Muscle of back (tissue), 11 donors: ENCODE data around the gene CYTH2. TPM values are rescaled to one million over a fixed set of nuclear protein-coding genes. Genes with fewer than 3 reads are reported as not detected.

Experiments used
- DNase-seq, 3 donors: peaks; one replicate each; pipeline versions ENCODE4 v3.0.0 to v3.0.0-alpha.2; 2013
- polyA plus RNA-seq, 10 donors: library from polyadenylated mRNA; unstranded; fragments of 120-200 nt; gene quantifications; one replicate each; pipeline ENCODE4 v1.2.1, GENCODE V29; 2013; ENCODE audit not compliant: insufficient read length in 10 of 10

CYTH2 gene
- polyA plus RNA-seq, 10 donors = 34.8 to 52.0 (median 40.0) TPM

DNA sequence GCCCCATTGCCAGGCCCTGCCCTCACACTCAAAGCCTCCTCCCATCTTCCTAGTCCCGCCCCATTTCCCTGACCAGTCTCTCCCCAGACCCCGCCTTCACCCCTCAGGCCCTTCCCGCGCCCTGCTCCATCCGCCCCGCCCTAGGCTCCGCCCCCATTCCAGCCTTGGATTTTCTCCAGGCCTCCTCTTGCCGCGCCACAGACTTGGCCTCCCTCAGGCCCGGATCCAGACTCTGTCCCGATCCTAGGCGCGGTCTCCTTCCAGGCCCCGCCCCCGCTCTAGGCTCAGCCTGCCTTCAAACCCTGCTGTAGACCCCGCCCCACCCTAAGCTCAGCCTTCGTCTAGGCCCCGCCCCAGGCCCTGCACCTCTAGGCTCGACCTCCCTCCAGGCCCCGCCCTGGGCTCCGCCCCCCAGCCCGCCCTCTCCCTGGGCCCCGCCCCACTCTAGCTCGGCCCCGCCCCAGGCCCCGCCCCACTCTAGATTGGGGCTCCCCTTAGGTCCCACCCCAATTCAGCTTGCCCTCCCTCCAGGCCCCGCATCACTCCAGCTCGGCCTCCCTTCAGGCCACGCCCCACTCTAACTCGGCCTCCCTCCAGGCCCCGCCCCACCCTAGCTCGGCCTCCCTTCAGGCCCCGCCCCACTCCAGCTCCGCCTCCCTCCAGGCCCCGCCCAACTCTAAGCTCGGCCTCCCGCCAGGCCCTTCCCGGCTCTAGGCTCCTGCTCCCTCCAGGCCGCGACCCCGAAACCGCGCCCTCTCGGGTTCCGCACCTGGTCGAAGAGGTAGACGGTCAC lies 24.0 kb downstream of the CYTH2 start:
- peak; percentile 86 to 91 (median 91) for DNase-seq

- no peak for DNase-seq
Observed at GRCh38 chr19:48493718-48494401, 24.7 kb downstream of the CYTH2 start.

GRCh38 chr19:48495396-48495795 lies 26.2 kb downstream of the CYTH2 start:
- DNase-seq = no peak

DNA sequence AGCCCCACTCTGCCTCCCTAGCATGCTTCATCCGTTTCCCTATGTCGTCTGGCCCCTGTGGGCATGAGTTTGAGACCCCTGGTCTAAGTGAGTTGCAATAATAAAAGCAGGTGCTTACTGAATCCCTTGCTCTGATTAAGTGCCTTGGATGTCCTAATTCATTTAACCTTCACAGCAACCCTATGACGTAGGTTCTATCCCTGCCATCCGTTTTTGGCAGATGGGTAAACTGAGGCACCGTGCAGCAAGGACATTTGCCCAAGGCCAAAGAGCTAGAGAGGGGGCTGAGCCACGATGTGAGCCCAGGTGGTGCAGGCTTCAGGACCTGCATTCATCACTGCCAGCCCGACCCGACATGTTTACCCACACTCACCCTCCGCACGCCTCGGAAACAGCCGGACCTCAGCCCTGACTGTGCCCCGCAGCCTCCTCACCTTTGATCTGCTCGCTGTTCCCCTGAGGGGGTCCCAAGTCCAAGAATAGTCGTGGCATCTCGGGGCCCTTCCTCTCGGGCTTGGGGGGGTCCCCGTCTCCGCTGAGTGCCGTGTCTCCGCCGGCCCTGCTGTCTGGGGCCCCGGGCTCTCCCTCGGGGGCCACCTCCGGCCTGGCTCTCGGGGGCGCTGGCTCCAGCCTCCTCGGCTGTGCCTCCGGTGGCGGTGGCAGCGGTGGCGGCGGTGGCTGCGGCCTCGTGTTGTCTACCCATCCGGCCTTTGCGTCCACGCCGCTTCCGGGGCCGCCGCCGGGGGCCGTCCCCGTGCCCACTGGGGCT lies 28.0 kb downstream of the CYTH2 start:
- DNase-seq = no peak

DNA sequence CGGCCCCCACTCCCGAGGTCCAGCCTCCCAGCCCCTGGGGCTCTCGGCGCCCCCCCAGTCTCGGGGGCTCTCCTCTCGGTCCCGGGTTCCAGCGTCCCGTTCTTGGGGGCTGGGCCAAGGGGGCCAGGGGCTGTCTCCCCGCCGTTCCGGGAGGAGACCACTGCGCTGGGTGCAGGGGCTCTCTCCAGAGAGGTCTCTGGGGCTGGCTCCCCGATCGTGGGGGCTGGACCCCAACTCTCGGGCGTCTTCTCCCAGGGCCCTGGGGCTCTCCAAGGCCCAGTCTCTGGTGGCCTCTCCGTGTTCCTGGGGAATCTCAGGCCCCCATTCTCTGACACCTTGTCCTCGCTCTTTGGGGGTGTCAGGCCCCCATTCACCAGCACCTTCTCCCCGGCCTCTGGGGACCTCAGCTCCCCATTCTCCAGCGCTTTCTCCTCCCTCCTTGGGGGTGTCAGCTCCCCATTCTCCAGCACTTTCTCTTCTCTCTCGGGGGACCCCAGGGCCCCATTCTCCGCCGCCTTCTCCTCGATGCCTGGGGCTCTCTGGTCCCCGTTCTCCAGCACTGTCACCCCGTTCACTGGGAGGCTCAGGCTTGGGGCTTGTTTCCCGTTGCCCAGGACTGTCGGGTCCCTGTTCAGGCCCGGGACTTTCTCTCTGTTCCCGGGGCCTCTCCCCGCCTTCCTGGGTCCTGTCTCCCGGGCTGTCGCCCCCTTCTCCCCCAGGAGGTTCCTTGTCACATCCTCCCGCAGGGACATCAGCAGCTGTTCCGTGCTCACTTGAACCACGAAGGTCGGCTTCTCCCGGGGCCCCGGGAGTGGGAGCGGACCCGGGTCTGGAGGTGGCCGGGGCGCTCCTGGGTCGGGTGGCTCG lies 28.8 kb downstream of the CYTH2 start:
- DNase-seq = peak in 1 of 3 donors; percentile 1

DNA sequence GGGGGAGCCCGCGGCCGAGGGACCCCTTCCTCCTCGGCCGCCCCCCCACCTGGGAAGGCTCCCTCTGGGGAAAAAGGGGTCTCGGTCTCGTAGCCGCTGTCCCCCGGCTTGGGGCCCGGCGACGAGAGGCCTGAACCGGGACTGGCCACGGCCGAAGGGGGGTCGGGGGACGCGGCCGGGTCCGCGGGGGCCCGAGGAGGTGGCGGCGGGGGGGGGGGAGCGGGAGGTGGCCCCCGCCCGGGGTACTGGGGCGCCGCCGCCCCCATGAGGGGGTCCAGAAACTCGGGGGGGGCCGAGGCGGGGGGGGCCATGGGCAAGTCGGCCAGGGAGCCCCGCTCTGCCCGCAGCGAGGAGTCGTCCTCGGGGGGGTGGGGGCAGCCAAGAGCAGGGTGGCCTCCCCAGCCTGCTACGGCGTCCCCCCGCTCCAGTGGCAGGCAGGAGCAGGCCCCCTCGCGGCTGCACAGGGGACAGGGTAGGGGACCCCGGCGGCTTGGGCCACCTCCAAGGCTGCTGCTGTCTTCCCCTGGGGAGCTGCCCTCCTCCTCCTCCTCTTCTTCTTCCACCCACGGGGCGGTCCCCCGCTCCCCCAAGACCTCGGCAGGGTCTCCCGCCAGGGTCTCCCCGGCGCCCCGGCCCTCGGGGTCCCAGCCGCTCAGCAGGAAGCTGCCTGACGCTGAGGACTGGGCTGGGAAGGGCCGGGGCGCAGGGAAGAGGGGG lies 29.6 kb downstream of the CYTH2 start:
- DNase-seq = no peak

- peak in 1 of 3 donors; percentile 9 for DNase-seq
Observed at GRCh38 chr19:48499316-48500090, 30.3 kb downstream of the CYTH2 start.

DNA sequence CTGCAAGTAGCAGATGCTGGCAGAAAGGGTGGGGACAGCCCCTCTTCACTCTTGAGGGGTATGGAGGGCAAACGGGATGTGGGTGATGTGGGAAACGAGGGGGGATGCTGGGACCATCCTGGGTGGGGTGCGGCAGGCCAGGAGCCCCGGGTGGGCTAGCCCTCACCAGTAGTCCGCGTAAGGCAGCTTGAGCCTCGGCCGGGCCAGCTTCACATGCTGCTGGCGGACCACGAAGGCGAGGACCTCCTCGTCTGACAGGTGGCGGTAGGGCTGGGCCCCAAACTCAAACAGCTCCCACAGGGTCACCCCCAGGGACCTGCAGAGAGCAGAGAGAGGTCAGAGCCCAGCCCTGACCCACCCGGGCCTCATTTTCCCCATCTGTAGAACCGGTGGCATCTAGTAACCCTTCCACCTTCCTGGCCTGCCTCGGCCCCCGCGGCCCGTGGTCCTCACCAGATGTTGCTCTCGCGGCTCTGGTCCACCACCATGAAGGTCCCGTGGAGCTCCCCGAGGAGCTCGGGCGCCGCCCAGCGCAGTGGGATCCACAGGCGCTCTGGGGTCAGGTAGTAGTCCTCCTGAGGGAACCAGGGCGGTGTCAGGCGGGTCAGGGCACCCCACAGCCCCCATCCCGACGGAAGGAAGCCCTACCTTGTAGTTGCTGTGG lies 31.8 kb downstream of the CYTH2 start:
- DNase-seq = no peak

DNA sequence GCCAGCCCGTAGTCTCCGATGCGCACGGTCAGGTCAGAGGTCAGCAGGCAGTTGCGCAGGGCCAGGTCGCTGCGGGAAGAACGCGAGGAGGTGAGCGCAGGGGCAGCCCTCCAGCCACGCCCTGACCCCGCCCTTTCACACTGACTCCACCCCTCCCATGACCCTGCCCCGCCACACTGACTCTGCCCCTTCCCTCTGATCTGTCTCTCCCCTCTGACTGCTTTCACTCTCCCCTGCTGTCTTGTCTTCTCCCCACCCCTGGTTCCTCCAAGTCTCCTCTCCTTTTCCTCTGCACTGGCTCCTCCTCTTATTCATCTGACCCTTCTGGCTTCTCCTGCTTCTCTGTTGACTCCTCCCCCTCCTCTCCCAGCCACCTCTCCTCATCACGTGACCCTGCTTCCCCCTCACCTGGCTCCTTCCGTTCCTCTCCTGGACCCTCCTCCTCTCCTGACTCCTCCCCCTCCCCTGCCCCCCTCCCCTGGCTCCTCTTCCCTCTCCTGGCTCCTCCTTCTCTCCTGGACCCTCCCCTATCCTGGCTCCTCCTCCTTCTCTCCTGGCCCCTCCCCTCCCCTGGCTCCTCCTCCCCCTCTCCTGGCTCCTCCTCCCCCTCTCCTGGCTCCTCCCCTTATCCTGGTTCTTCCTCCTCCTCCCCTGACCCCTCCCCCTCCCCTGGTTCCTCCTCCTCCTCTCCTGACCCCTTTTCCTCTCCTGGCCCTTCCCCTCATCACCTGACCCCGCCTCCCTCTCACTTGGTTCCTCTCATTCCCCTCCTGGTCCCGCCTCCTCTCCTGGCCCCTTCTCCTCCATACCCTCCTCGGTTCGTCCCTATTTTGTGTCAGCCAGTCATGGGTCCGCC lies 32.6 kb downstream of the CYTH2 start:
- peak in 1 of 3 donors; percentile 29 for DNase-seq

DNA sequence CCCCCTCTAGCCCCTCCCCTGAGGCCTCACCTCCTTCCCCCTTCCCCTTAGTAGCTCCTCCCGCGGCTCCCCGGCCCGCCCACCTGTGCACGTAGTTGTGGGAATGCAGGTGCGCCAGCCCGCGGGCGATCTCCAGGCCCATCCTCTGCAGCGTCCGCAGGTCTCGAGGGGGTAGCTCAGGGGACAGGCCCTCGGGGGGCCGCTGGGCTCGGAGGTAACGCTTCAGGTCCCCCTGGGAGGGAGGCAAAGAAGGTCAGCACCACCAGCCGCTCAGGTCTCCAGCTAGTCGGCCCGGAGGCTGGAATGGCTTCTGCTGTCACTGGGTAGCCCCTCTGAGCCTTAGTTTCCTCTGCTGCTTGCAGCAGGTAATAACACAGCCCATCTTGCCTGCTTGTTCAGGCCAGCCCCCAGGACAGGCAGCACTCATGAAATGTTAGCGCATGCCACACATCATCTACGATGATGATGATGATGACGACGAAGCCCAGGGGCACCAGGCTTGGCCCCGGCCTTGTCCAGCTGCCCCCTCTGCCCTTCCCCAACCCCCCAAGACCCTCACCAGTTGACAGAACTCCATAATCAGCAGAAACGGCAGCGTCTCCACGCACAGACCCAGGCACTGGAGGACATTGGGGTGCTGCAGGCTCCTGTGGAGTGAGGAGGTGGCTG lies 33.3 kb downstream of the CYTH2 start:
- DNase-seq = peak in 1 of 3 donors; percentile 3

DNA sequence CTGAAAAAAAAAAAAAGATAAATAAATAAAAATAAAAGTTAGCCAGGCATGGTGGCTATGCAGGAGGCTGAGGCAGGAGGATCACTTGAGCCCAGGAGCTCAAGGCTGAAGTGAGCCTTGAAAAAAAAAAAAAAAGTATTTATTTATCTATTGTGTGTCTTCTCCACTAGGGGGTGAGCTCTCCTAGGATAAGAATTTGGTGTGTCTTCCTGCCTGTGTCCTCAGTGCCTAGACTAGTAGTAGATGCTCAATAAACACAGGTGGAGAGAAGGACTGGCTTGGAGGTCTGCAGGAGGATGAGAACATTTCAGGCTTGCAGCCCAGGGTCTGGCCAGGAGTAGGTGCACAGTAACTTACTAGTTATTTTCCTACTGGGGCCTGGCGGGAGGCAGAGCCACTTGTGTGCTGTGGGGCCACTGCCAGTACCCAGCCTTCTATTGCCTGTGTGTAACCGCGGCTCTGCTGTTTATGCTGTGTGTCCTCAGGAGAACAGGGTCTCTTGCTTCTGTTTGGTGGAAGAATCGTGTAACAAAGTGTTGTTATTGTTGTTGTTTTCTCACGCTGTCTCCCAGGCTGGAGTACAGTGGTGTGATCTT lies 37.1 kb downstream of the CYTH2 start:
- DNase-seq = peak in 1 of 3 donors; percentile 16

DNA sequence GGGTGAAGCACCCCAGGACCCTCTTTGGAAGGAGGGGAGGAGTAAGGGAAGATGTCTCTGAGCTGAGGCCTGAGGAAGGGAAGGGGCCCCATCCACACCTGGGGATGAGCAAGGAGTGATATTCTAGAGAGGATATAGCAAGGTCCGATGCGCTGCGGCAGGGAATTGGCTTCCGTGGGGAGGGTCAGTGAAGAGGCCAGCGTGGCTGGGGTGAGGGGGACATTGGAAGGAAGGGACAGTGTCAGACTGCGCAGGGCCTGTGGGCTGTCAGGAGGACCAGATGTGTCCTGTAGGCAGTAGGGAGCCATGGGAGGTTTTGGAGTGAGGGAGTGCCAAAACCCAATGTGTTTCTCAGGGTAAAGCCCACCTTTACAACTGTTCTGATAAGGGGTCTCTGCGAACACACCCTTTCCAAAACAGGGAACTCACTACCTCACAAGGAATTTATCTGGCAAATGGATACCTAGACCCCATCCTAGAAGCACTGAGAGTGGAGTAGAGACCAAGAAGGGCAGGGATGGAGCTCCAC lies 38.8 kb downstream of the CYTH2 start:
- no peak for DNase-seq

DNA sequence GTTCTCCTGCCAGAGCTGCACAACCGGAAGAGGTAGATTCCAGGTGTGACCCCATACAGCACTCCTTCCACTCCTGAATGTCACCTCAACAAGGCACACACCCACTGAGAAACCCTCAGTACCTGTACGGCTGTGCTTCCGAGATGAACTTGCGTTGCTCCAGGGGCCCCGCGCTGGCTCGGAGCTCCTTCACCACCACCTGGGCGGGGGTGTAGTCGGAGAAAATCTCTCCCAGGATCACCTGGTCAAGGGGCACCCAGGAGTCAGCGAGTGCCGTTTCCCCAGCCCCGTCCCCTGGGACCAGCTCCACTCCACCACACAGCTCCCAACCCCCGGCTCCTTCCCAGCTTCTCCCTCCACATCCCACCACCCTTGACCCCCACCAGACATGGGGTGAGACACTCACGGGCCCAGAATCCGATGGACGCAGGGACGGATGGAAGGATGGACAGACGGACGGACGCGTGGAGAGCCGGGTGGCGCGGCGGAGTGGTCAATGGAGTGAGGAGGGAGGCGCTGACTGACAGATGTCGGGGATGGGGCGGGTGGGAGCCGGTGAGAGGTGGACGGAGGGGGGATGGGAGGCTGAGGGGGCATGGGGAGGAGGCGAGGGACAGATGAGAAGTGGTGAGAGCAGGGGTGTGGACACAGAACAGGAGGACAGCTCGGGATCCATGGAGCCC lies 39.7 kb downstream of the CYTH2 start:
- DNase-seq = no peak

DNA sequence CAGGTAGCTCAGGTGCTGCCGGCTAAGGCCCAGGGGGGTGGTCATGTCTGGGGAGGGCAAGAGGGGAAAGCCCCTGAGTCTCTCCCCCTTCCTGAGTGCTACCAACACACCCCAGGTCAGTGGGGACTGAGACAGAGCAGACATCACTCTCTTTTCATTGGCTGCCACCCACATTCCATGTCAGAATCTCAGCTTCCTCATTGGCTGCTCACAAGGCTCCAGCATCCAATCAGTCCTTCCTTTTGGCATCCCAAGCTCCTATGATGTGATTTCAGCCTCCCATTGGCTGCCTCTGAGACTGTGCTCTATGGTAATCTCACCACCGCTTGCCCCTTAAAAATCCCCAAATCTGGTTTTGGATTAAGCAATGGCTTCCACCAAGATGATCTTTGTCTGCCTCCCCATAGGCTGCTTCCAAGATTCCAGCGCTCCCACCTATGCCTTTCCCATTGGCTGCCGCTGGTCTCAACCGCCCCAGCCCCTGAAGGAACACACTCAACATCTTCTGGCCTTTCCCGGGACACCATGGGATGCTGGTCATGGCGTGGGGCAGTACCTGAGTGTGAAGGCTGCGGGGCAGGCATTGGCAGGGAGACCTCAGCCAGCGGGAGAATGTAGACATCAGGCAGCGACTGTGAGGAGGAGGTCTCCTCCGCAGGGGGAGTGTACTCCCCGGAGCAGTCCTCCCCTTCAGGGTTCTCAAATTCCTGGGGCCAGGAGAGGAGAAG lies 40.5 kb downstream of the CYTH2 start:
- no peak for DNase-seq

DNA sequence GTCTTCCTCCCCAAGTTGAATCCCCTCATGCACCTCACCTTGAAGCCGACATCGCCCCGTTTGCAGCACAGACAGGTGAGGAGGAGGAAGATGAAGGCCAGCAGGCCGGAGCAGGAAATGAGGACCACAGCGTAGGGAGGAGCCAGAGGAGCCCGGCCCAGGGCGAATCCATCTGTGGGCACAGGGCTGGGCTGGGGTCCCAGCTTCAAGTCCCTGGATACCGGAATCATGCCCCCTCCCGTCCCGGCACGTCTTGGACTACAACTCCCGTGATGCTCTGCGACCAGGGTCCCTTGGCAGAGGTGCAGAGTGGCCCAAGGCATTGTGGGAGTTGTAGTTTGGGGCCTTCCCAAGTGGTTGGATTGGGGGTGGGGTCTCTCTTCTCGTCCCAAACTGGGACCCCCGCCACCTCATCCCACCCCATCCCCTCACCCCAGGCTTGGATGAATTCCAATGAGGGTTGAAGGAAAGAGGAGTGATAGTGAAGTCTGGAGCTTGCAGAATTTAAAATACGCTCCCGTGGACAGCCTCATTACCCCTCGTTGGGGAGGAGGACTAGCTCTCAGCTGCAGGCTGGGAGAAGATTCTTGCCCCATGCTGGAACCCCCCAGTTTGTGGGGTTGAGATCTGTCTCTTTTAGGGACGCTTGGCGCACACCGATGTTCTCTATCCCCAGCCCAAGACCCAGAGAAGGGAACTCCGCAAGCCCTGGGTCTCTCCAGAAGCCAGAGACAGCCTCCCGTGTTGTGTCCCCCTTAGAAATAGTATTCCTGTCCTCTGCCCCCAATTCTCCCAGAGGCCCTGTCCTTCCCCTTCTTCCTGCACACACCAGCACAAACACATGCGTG lies 41.5 kb downstream of the CYTH2 start:
- peak in 1 of 3 donors; percentile 75 for DNase-seq
